Loucy (cell line): Measurements from ENCODE around the gene CAP2.

Experiments used
- H2AFZ ChIP-seq: fragments of 200-600 bp; sonication (generic); 2 replicates; pipeline ENCODE4 v1.6.0; 2016; ENCODE audit warnings: antibody characterized with exemption, mild to moderate bottlenecking, low read length, moderate library complexity
- H3F3A ChIP-seq: fragments of 200-600 bp; 2 replicates; pipeline ENCODE4 v1.6.0; 2016; ENCODE audit warnings: antibody characterized with exemption, low read depth, mild to moderate bottlenecking
- H3K27me3 ChIP-seq: fragments of 200-600 bp; sonication (generic); 2 replicates; pipeline ENCODE4 v1.6.1; 2014; ENCODE audit warnings: low read length, mild to moderate bottlenecking; ENCODE audit not compliant: insufficient read depth, poor library complexity, severe bottlenecking
- H3K36me3 ChIP-seq: fragments of 200-600 bp; sonication (generic); 2 replicates; pipeline ENCODE4 v1.6.1; 2016; ENCODE audit warnings: low read length; ENCODE audit not compliant: insufficient read depth
- H3K4me1 ChIP-seq: fragments of 200-600 bp; sonication (generic); 2 replicates; pipeline ENCODE4 v1.5.1; 2014; ENCODE audit warnings: low read length, mild to moderate bottlenecking; ENCODE audit not compliant: insufficient read depth, poor library complexity, severe bottlenecking
- H3K4me2 ChIP-seq: fragments of 200-600 bp; sonication (generic); 2 replicates; pipeline ENCODE4 v1.6.0; 2014; ENCODE audit warnings: antibody characterized with exemption, low read length, low read depth, mild to moderate bottlenecking; ENCODE audit not compliant: poor library complexity, severe bottlenecking
- H3K4me3 ChIP-seq: fragments of 200-600 bp; sonication (generic); 2 replicates; pipeline ENCODE4 v1.5.1; 2014; ENCODE audit warnings: low read length, mild to moderate bottlenecking, mixed read lengths; ENCODE audit not compliant: poor library complexity, severe bottlenecking
- H3K79me2 ChIP-seq: fragments of 200-600 bp; sonication (generic); 2 replicates; pipeline ENCODE4 v1.6.1; 2014; ENCODE audit warnings: low read length; ENCODE audit not compliant: insufficient read depth
- H3K9ac ChIP-seq: fragments of 200-600 bp; sonication (generic); 2 replicates; pipeline ENCODE4 v1.6.0; 2014; ENCODE audit warnings: mild to moderate bottlenecking, low read depth, low read length, moderate library complexity; ENCODE audit not compliant: poor library complexity, severe bottlenecking
- H3K9me2 ChIP-seq: fragments of 200-600 bp; sonication (generic); replicated peaks from 2 replicates; pipeline ENCODE4 v1.6.1; 2016; ENCODE audit warnings: low read depth, low read length, mixed read lengths
- H3K9me3 ChIP-seq: fragments of 200-600 bp; sonication (generic); 2 replicates; pipeline ENCODE4 v1.6.1; 2014; ENCODE audit warnings: mild to moderate bottlenecking, antibody characterized with exemption, low read length, low read depth; ENCODE audit not compliant: insufficient read depth
- H4K20me1 ChIP-seq: fragments of 200-600 bp; sonication (generic); 2 replicates; pipeline ENCODE4 v1.6.0; 2014; ENCODE audit warnings: antibody characterized with exemption, low read length, mild to moderate bottlenecking; ENCODE audit not compliant: insufficient read depth, poor library complexity, severe bottlenecking
- EZH2phosphoT487 ChIP-seq: fragments of 200-600 bp; IDR thresholded peaks from 2 replicates; pipeline ENCODE4 v1.6.1; 2018; ENCODE audit warnings: antibody characterized with exemption, mild to moderate bottlenecking, moderate library complexity, borderline replicate concordance
- TF ChIP-seq, protein P1 (sequence below): fragments of 200-600 bp; sonication (generic); conservative IDR thresholded peaks from 2 replicates; pipeline ENCODE4 v1.5.1; 2014; ENCODE audit warnings: mild to moderate bottlenecking, antibody characterized with exemption, low read length

CAP2 gene

DNA sequence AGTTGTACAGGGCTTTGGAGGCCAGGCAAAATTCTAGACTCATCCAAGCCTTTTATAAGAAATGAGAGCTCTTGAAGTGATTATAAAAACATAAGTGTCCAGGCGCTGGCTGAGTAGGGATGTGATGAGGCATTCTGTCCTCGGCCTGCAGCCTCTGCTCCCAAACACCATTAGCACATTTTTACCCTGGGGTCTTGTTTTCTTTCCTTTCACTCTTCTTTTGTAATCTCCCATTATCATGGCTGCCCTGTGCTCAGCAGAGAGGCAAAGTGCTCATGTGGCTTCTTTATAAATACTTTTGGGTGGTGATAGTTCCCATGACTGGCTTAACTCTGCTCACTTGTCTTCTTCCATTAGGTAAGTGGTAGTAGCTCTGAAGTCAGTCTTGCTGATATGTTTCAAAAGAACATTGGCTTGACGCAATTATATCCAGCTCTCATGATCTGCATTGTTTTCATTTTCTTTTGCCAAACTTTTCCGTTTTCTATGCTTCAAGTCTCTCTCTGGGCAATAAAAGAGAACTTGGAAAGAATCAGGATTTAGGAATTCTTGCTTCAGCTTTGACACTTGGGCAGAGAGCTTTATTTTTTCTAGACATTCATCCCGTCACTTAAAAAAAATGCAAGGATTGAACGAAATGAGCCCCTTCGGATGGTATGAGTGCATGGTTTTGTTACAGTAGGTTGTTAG, 61.1 kb downstream of the CAP2 start:
- Histone ChIP-seq H3K79me2 (no peaks in the 10 kb centered on the region), H3K27me3 (no peaks in the 10 kb centered on the region), H3K4me2 (no peak overlapping the region), H3K9me2 (no peaks in the 10 kb centered on the region), H3F3A (no peaks in the 10 kb centered on the region), H3K4me1 (peaks cover 8% of the 10 kb centered on the region), H3K4me3 (no peak overlapping the region), H3K9me3 (no peaks in the 10 kb centered on the region), H3K36me3 (no peaks in the 10 kb centered on the region), H2AFZ (no peak overlapping the region), H3K9ac (no peak overlapping the region), H4K20me1 (no peaks in the 10 kb centered on the region)
- TF ChIP-seq, protein P1, sequence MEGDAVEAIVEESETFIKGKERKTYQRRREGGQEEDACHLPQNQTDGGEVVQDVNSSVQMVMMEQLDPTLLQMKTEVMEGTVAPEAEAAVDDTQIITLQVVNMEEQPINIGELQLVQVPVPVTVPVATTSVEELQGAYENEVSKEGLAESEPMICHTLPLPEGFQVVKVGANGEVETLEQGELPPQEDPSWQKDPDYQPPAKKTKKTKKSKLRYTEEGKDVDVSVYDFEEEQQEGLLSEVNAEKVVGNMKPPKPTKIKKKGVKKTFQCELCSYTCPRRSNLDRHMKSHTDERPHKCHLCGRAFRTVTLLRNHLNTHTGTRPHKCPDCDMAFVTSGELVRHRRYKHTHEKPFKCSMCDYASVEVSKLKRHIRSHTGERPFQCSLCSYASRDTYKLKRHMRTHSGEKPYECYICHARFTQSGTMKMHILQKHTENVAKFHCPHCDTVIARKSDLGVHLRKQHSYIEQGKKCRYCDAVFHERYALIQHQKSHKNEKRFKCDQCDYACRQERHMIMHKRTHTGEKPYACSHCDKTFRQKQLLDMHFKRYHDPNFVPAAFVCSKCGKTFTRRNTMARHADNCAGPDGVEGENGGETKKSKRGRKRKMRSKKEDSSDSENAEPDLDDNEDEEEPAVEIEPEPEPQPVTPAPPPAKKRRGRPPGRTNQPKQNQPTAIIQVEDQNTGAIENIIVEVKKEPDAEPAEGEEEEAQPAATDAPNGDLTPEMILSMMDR = no peak
- TF ChIP-seq EZH2phosphoT487 = no peak

DNA sequence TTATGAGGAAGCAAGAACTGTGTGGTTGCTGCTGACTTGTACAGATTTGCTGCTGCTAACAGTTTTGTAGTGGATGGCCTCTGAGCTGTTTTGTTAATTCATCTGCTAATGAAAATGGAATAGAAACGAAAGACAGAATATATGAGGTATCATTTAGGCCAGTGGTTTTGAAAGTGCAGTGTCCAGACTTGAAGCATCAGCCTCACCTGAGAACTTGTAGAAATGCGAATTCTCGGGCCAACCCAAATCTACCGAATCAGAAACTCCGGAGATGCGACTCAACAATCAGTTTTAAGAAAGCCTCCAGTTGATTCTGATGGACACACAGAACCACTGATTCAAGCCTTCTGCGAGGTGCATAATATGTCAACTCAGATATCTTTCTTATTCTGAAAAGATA, 62.5 kb downstream of the CAP2 start:
- no peak overlapping the region for H3K4me3 ChIP-seq
- H3K36me3 ChIP-seq = no peaks in the 10 kb centered on the region
- H3K9me3 ChIP-seq = no peaks in the 10 kb centered on the region
- no peak overlapping the region for H3K9ac ChIP-seq
- H3F3A ChIP-seq = no peaks in the 10 kb centered on the region
- H3K4me2 ChIP-seq = no peak overlapping the region
- H3K27me3 ChIP-seq = no peaks in the 10 kb centered on the region
- H3K4me1 ChIP-seq = no peaks in the 10 kb centered on the region
- no peak overlapping the region for H2AFZ ChIP-seq
- no peaks in the 10 kb centered on the region for H4K20me1 ChIP-seq
- no peaks in the 10 kb centered on the region for H3K79me2 ChIP-seq
- TF ChIP-seq, protein P1 = no peak
- no peak for TF ChIP-seq EZH2phosphoT487
- no peaks in the 10 kb centered on the region for H3K9me2 ChIP-seq

DNA sequence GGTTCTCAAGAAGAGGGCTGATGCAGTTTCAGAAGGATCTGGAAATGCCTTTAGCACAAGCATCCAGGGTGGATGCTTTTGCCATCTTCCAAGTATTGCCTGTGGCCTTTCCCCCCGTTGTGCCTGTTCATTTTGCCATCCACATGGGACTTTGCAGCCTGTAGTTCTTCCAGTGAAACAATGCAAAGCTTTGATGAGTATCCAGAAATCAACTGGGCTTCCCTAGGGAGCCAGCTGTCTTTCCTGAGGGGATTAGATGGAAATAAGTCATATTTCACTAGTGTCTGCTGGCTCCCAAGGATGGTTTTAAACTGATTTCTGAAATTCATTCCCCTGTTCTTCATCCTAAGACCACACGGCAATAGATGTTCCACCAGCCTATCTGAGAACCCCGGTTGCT, 63.3 kb downstream of the CAP2 start:
- H2AFZ ChIP-seq = no peak overlapping the region
- H3K4me3 ChIP-seq = no peak overlapping the region
- no peaks in the 10 kb centered on the region for H3K9me3 ChIP-seq
- no peaks in the 10 kb centered on the region for H4K20me1 ChIP-seq
- no peak for TF ChIP-seq EZH2phosphoT487
- TF ChIP-seq, protein P1 = no peak
- no peaks in the 10 kb centered on the region for H3K79me2 ChIP-seq
- H3K9me2 ChIP-seq = no peaks in the 10 kb centered on the region
- no peaks in the 10 kb centered on the region for H3K27me3 ChIP-seq
- no peaks in the 10 kb centered on the region for H3F3A ChIP-seq
- no peaks in the 10 kb centered on the region for H3K4me1 ChIP-seq
- H3K9ac ChIP-seq = no peak overlapping the region
- no peaks in the 10 kb centered on the region for H3K36me3 ChIP-seq
- no peak overlapping the region for H3K4me2 ChIP-seq
